ENCODE measurements around the gene THADA. TPM values are rescaled to one million over a fixed set of nuclear protein-coding genes. Genes with fewer than 3 reads are reported as not detected.

THADA gene
- total RNA-seq, 2 donors from 2014 or later: 41.1 to 54.3 TPM

DNA sequence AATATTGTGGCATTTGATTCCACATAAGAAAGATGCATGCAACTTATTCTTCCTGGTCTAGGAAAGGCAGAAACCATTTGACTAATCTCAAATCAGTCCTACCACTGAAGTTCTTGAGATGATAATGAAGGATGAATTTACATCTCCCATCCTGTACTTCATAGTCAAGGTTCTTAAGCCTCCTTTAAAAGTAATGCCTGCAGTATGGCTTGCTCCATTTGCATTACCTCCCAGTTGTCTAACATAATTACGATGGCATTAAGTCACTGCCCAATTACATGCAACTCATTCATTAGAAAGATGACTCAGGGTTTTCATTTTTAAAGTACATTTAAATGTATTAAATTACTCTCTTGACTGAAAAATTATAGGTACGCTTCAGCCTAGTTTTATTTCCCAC lies 32.2 kb downstream of the THADA start:
- no peak for TF ChIP-seq POLR2A (IDR thresholded peaks at IDR 0.05)
- TF ChIP-seq, protein P1, sequence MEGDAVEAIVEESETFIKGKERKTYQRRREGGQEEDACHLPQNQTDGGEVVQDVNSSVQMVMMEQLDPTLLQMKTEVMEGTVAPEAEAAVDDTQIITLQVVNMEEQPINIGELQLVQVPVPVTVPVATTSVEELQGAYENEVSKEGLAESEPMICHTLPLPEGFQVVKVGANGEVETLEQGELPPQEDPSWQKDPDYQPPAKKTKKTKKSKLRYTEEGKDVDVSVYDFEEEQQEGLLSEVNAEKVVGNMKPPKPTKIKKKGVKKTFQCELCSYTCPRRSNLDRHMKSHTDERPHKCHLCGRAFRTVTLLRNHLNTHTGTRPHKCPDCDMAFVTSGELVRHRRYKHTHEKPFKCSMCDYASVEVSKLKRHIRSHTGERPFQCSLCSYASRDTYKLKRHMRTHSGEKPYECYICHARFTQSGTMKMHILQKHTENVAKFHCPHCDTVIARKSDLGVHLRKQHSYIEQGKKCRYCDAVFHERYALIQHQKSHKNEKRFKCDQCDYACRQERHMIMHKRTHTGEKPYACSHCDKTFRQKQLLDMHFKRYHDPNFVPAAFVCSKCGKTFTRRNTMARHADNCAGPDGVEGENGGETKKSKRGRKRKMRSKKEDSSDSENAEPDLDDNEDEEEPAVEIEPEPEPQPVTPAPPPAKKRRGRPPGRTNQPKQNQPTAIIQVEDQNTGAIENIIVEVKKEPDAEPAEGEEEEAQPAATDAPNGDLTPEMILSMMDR (IDR thresholded peaks at IDR 0.05): no peak
- no peak for TF ChIP-seq POLR2AphosphoS5 (IDR thresholded peaks at IDR 0.05)
- 96% methylated on average over 2 of the region's 2 CpGs for whole genome bisulfite sequencing
- no peaks in the 10 kb centered on the region for H3K36me3 ChIP-seq

DNA sequence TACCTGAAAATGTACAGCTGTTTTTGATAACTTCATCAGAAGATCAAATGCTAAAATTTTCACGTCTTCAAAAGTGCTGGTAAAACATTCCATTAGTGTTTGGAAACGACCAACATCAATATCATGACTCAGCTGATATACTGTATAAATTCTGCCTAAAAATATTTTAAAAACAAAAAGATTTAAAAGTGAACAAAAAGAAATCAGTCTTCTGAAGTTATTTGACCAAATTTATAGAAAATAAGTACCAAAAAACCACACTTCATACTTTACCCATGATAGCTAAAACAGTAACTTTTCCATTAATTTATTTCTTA lies 35.6 kb downstream of the THADA start:
- no peak overlapping the region for H3K27ac ChIP-seq
- no peak for DNase-seq (ENCODE audit: low spot score)
- 73% methylated on average over 2 of the region's 2 CpGs for WGBS
- no peaks in the 10 kb centered on the region for H3K27me3 ChIP-seq (replicated peaks; ENCODE audit: insufficient read depth)
- no peaks in the 10 kb centered on the region for H3K4me1 ChIP-seq (replicated peaks)
- TF ChIP-seq POLR2A (IDR thresholded peaks at IDR 0.05) (no peak), POLR2AphosphoS5 (IDR thresholded peaks at IDR 0.05) (no peak)
- TF ChIP-seq, protein P1 (IDR thresholded peaks at IDR 0.05): no peak
- no peak overlapping the region for H3K4me3 ChIP-seq
- H3K9me3 ChIP-seq: no peaks in the 10 kb centered on the region
- intact Hi-C loops (cut with DNase I): no loop called here
- H3K36me3 ChIP-seq: no peaks in the 10 kb centered on the region

More for the DNA sequence above, 32.2 kb downstream of the THADA start:
- Histone ChIP-seq H3K27me3 (replicated peaks; ENCODE audit: insufficient read depth) (no peaks in the 10 kb centered on the region), H3K4me3 (no peak overlapping the region), H3K27ac (no peak overlapping the region), H3K9me3 (no peaks in the 10 kb centered on the region), H3K4me1 (replicated peaks) (no peaks in the 10 kb centered on the region)
- intact Hi-C loops (cut with DNase I): no loop called here
- DNase-seq (ENCODE audit: low spot score): no peak

DNA sequence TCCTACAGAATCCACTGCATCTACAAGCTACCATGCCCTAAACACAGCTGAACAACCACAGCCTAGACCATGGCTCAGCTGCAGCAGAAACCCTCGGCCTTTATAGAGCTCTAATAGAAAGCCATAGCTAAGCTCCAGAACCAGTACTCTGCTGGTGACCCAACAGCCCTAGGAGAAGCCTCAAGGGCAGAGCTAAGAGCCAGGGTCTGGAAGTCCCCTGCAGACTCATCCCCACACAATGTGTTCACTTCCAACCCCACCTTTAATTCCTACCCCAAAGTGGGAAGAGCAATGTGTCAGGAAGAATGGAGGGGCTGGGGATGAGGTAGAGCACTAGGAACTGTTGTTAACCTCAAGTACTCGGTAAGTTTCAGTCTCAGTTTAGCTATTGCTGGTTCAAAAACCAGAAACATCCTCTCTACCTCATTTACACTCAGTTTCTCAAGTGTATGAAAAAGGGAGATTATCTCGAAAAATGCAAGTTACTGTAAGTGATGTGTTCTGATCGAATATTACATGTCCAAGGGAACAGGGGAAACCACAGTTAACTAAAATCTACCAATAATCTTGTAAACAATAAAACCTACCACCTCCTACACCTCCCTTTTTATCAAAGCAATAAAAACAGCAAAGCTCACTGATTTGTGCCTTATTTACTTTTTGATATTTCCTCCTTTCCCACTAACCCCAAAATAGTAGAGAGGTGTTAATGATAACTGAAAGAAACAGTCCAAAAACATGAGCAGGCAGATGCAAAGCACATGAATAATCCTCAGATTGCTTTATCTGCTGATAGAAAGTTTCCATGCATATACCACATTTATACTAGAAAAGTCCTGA lies 36.2 kb downstream of the THADA start:
- H3K36me3 ChIP-seq: no peaks in the 10 kb centered on the region

DNA sequence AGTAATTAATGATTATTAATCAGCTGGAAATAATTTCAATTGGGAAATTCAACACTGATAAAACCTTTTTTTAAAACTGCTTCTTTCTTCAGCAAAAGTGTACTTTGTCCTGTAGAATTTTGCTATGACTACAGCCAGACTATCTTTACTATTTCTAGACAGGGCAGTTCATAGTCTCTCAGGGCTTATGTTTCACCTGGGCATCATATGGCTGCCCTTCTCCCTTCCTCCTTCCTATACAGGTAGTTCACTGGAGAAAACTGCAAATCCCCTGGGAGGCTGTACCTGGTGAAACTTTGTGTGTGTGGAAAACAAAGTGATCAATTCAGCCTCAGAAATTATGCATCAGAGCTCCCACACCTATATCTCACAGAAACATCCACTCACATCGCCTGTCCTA lies 38.6 kb downstream of the THADA start:
- H3K4me1 ChIP-seq (replicated peaks): no peaks in the 10 kb centered on the region
- TF ChIP-seq POLR2AphosphoS5 (IDR thresholded peaks at IDR 0.05): no peak
- no peak for TF ChIP-seq POLR2A (IDR thresholded peaks at IDR 0.05)
- TF ChIP-seq, protein P1 (IDR thresholded peaks at IDR 0.05): no peak
- no peak overlapping the region for H3K4me3 ChIP-seq
- no peaks in the 10 kb centered on the region for H3K9me3 ChIP-seq
- intact Hi-C loops (cut with DNase I): no loop called here
- DNase-seq (ENCODE audit: low spot score): no peak
- peaks cover 0 to under 1% of the 10 kb centered on the region in 2 donors for H3K36me3 ChIP-seq
- WGBS: 91% methylated on average over 1 of the region's 1 CpG
- no peak overlapping the region for H3K27ac ChIP-seq
- H3K27me3 ChIP-seq (replicated peaks; ENCODE audit: insufficient read depth): no peaks in the 10 kb centered on the region

More for the DNA sequence above, 36.2 kb downstream of the THADA start:
- Histone ChIP-seq H3K9me3 (no peaks in the 10 kb centered on the region), H3K4me1 (replicated peaks) (no peaks in the 10 kb centered on the region), H3K27ac (no peak overlapping the region), H3K27me3 (replicated peaks; ENCODE audit: insufficient read depth) (no peaks in the 10 kb centered on the region), H3K4me3 (no peak overlapping the region)
- WGBS: 93% methylated on average over 4 of the region's 4 CpGs
- TF ChIP-seq POLR2A (IDR thresholded peaks at IDR 0.05): no peak
- TF ChIP-seq, protein P1 (IDR thresholded peaks at IDR 0.05): no peak
- TF ChIP-seq POLR2AphosphoS5 (IDR thresholded peaks at IDR 0.05): no peak
- no peak for DNase-seq (ENCODE audit: low spot score)
- intact Hi-C loops (cut with DNase I): no loop called here

DNA sequence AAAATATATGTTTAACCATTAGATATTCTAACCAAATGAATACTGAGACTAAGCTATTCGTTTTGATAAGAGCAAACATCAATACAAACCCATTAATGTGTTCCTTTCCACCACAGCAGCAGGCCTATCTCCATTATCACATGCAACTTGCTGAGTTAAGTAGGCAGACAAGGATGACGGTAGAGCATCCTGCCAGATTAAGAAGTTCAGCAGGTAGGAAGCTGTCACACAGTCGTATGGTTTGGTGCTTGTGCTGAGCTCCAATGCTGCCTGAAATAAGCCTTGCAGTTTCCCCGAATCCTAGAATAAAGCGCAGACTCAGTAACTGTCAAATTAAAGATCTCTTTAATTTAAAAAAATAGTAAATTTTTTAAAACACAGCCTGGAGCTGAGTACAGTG lies 39.6 kb downstream of the THADA start:
- WGBS: 93% methylated on average over 5 of the region's 5 CpGs
- intact Hi-C loops (cut with DNase I): no loop called here
- no peaks in the 10 kb centered on the region for H3K4me1 ChIP-seq (replicated peaks)
- H3K36me3 ChIP-seq: peaks cover 0 to 4% of the 10 kb centered on the region in 2 donors
- no peaks in the 10 kb centered on the region for H3K9me3 ChIP-seq
- no peak for DNase-seq (ENCODE audit: low spot score)
- TF ChIP-seq, protein P1 (IDR thresholded peaks at IDR 0.05): no peak
- no peak for TF ChIP-seq POLR2A (IDR thresholded peaks at IDR 0.05)
- no peak for TF ChIP-seq POLR2AphosphoS5 (IDR thresholded peaks at IDR 0.05)
- H3K27ac ChIP-seq: no peak overlapping the region
- no peaks in the 10 kb centered on the region for H3K27me3 ChIP-seq (replicated peaks; ENCODE audit: insufficient read depth)
- H3K4me3 ChIP-seq: no peak overlapping the region
